K562 (cell line): Measurements from ENCODE around the gene GRIN1. TPM values are rescaled to one million over a fixed set of nuclear protein-coding genes. Genes with fewer than 3 reads are reported as not detected.

Experiments used
- ADNP ChIP-seq: fragments of 200-800 bp; sonication (Bioruptor generic); IDR thresholded peaks from 2 replicates; pipeline ENCODE4 v1.6.1; 2016; ENCODE audit warnings: missing genetic modification characterization, missing compliant biosample characterization
- CREBBP ChIP-seq: IDR thresholded peaks from one replicate; pipeline ENCODE4 v1.6.1; 2012; ENCODE audit warnings: low read depth, mild to moderate bottlenecking, control low read depth, inconsistent platforms, low read length
- ETS2 ChIP-seq: IDR thresholded peaks from 2 replicates; pipeline ENCODE4 v1.6.1; 2016; ENCODE audit warnings: borderline replicate concordance, missing genetic modification characterization, mild to moderate bottlenecking, moderate library complexity, missing compliant biosample characterization; ENCODE audit not compliant: poor library complexity, severe bottlenecking
- SMAD1 ChIP-seq: fragments of 150-350 bp; IDR thresholded peaks from 2 replicates; pipeline ENCODE4 v1.6.1; 2014; ENCODE audit warnings: low read length, low read depth; ENCODE audit not compliant: partially characterized antibody
- ZNF24 ChIP-seq: fragments of 450-650 bp; IDR thresholded peaks from 2 replicates; pipeline ENCODE4 v1.6.1; 2016
- ZNF583 ChIP-seq: fragments of 250-450 bp; sonication (Bioruptor Pico); IDR thresholded peaks from 2 replicates; pipeline ENCODE4 v1.4.0; 2020
- ZNF668 ChIP-seq: fragments of 250-450 bp; sonication (Bioruptor Pico); IDR thresholded peaks from 2 replicates; pipeline ENCODE4 v1.8.0; 2022; ENCODE audit warnings: mild to moderate bottlenecking, inconsistent platforms
- polyA plus RNA-seq, 8 experiments: library from polyadenylated mRNA; depleted of rRNA in 4 of 8; stranded (reverse) in 5 of 8; unstranded in 3 of 8; fragments of >200 nt; fragmentation: Nextera tagmentation in 2 of 8; fragmentation: Illumina TruSeq in 1 of 8; extraction: Ambion mirVana in 2 of 8; extraction: Trizol in 1 of 8; gene quantifications; 2 replicates each; pipeline versions ENCODE4 v1.2.1 to v1.2.3, GENCODE V29; 2011 to 2014; ENCODE audit warnings: inconsistent platforms in 1 of 8, missing spikeins in 1 of 8
- total RNA-seq, 7 experiments: library from RNA; depleted of rRNA in 6 of 7; stranded (reverse); fragments of >200 nt in 6 of 7; fragmentation: Illumina TruSeq in 2 of 7; extraction: Trizol in 2 of 7; gene quantifications; 2 replicates each; pipeline versions ENCODE4 v1.2.1 to v1.2.3, GENCODE V29; 2011 to 2021; ENCODE audit warnings: low replicate concordance in 1 of 7
- TF ChIP-seq, protein P1 (sequence below): fragments of 450-650 bp; formaldehyde crosslinking; IDR thresholded peaks from 2 replicates; pipeline ENCODE4 v1.4.0; 2022; ENCODE audit warnings: missing genetic modification characterization
- TF ChIP-seq, protein P2 (sequence below), 2 experiments: fragments of 450-650 bp; conservative IDR thresholded peaks; 2 replicates each; pipeline ENCODE4 v1.6.1; 2017; ENCODE audit warnings: mild to moderate bottlenecking in 2 of 2, moderate library complexity in 2 of 2
- TF ChIP-seq, protein P3 (sequence below): fragments of 250-450 bp; sonication (Bioruptor Pico); IDR thresholded peaks from 2 replicates; pipeline ENCODE4 v1.5.0; 2021
- TF ChIP-seq, protein P4 (sequence below): fragments of 450-650 bp; IDR thresholded peaks from 2 replicates; pipeline ENCODE4 v1.6.1; 2016; ENCODE audit warnings: borderline replicate concordance
- TF ChIP-seq, protein P5 (sequence below): sonication (generic); formaldehyde crosslinking; IDR thresholded peaks from 2 replicates; pipeline ENCODE4 v1.8.0; 2022; ENCODE audit warnings: missing genetic modification reagents, mild to moderate bottlenecking, borderline replicate concordance
- TF ChIP-seq, protein P6 (sequence below): fragments of 250-450 bp; sonication (Bioruptor Pico); IDR thresholded peaks from 2 replicates; pipeline ENCODE4 v1.5.0; 2020; ENCODE audit warnings: mild to moderate bottlenecking, borderline replicate concordance

Gene GRIN1
- total and polyA plus RNA-seq, 9 of the 15 experiments (the other 6 are each of a cell fraction or from before 2014, with no cell fraction given) = 0.03 to 0.35 (median 0.16) TPM; not detected in 6

DNA sequence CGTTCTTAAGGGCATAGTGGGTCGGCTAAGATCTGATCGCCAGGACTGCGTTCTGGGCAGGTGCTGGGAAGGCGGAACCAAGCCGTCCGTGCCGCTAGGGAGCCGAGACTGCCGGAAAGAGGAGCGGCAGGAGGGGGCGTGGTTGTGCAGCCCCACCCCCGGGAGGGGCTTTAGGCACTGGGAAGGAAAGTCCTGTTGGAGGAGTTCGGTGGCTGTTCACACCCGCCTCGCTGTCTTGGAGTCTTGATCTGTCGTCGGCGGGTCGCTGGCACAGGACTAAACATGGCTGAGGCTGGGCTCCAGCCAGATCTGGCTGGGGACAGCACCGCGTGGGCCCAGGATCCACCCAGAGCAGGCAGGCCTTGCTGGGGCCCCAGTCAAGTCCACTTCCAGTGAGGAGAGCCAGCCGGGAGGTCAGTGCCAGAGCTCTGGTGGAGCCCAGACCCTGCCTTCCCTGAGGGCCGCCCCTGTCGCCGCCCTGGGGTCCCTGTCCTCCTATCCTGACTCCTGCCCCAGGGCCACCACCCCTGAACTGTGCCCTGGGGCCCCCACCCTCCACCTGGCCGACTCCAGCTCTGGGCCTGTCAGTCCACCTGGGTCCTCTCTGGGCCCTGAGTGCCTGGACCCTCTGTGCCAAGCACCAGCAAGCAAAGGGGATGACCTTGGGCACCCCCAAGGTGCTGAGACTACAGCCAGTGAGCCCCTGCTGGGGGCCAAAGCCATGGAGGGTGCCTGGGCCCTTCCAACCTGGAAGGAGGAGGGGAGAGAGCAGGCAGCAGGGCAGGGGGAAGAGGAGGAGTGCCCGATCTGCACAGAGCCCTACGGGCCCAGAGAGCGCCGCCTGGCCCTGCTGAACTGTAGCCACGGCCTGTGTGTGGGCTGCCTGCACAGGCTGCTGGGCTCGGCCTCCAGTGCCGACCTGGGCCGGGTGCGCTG, 78.6 kb downstream of the GRIN1 start (continued):
- TF ChIP-seq CREBBP (no peak), ETS2 (tag) (no peak), ZNF668 (CRISPR knock-in tag) (no peak), ADNP (tag) (no peak), ZNF24 (no peak), SMAD1 (no peak), ZNF583 (CRISPR knock-in tag) (no peak)
- TF ChIP-seq, protein P1, sequence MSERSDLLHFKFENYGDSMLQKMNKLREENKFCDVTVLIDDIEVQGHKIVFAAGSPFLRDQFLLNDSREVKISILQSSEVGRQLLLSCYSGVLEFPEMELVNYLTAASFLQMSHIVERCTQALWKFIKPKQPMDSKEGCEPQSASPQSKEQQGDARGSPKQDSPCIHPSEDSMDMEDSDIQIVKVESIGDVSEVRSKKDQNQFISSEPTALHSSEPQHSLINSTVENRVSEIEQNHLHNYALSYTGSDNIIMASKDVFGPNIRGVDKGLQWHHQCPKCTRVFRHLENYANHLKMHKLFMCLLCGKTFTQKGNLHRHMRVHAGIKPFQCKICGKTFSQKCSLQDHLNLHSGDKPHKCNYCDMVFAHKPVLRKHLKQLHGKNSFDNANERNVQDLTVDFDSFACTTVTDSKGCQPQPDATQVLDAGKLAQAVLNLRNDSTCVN (CRISPR knock-in tag) = no peak
- TF ChIP-seq, protein P2, sequence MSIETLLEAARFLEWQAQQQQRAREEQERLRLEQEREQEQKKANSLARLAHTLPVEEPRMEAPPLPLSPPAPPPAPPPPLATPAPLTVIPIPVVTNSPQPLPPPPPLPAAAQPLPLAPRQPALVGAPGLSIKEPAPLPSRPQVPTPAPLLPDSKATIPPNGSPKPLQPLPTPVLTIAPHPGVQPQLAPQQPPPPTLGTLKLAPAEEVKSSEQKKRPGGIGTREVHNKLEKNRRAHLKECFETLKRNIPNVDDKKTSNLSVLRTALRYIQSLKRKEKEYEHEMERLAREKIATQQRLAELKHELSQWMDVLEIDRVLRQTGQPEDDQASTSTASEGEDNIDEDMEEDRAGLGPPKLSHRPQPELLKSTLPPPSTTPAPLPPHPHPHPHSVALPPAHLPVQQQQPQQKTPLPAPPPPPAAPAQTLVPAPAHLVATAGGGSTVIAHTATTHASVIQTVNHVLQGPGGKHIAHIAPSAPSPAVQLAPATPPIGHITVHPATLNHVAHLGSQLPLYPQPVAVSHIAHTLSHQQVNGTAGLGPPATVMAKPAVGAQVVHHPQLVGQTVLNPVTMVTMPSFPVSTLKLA (conservative IDR thresholded peaks at IDR 0.05) = peak in 1 of 2 experiments; percentile 67; a peak in 1 of 4 replicates
- TF ChIP-seq, protein P3, sequence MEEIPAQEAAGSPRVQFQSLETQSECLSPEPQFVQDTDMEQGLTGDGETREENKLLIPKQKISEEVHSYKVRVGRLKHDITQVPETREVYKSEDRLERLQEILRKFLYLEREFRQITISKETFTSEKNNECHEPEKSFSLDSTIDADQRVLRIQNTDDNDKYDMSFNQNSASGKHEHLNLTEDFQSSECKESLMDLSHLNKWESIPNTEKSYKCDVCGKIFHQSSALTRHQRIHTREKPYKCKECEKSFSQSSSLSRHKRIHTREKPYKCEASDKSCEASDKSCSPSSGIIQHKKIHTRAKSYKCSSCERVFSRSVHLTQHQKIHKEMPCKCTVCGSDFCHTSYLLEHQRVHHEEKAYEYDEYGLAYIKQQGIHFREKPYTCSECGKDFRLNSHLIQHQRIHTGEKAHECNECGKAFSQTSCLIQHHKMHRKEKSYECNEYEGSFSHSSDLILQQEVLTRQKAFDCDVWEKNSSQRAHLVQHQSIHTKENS = no peak
- TF ChIP-seq, protein P4, sequence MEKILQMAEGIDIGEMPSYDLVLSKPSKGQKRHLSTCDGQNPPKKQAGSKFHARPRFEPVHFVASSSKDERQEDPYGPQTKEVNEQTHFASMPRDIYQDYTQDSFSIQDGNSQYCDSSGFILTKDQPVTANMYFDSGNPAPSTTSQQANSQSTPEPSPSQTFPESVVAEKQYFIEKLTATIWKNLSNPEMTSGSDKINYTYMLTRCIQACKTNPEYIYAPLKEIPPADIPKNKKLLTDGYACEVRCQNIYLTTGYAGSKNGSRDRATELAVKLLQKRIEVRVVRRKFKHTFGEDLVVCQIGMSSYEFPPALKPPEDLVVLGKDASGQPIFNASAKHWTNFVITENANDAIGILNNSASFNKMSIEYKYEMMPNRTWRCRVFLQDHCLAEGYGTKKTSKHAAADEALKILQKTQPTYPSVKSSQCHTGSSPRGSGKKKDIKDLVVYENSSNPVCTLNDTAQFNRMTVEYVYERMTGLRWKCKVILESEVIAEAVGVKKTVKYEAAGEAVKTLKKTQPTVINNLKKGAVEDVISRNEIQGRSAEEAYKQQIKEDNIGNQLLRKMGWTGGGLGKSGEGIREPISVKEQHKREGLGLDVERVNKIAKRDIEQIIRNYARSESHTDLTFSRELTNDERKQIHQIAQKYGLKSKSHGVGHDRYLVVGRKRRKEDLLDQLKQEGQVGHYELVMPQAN = no peak; the same call in 1 of the 2 replicates
- TF ChIP-seq, protein P5, sequence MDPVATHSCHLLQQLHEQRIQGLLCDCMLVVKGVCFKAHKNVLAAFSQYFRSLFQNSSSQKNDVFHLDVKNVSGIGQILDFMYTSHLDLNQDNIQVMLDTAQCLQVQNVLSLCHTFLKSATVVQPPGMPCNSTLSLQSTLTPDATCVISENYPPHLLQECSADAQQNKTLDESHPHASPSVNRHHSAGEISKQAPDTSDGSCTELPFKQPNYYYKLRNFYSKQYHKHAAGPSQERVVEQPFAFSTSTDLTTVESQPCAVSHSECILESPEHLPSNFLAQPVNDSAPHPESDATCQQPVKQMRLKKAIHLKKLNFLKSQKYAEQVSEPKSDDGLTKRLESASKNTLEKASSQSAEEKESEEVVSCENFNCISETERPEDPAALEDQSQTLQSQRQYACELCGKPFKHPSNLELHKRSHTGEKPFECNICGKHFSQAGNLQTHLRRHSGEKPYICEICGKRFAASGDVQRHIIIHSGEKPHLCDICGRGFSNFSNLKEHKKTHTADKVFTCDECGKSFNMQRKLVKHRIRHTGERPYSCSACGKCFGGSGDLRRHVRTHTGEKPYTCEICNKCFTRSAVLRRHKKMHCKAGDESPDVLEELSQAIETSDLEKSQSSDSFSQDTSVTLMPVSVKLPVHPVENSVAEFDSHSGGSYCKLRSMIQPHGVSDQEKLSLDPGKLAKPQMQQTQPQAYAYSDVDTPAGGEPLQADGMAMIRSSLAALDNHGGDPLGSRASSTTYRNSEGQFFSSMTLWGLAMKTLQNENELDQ (CRISPR knock-in tag) = no peak
- TF ChIP-seq, protein P6, sequence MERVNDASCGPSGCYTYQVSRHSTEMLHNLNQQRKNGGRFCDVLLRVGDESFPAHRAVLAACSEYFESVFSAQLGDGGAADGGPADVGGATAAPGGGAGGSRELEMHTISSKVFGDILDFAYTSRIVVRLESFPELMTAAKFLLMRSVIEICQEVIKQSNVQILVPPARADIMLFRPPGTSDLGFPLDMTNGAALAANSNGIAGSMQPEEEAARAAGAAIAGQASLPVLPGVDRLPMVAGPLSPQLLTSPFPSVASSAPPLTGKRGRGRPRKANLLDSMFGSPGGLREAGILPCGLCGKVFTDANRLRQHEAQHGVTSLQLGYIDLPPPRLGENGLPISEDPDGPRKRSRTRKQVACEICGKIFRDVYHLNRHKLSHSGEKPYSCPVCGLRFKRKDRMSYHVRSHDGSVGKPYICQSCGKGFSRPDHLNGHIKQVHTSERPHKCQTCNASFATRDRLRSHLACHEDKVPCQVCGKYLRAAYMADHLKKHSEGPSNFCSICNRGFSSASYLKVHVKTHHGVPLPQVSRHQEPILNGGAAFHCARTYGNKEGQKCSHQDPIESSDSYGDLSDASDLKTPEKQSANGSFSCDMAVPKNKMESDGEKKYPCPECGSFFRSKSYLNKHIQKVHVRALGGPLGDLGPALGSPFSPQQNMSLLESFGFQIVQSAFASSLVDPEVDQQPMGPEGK (CRISPR knock-in tag) = no peak
